ENCODE results near the gene LILRB4.

DNA sequence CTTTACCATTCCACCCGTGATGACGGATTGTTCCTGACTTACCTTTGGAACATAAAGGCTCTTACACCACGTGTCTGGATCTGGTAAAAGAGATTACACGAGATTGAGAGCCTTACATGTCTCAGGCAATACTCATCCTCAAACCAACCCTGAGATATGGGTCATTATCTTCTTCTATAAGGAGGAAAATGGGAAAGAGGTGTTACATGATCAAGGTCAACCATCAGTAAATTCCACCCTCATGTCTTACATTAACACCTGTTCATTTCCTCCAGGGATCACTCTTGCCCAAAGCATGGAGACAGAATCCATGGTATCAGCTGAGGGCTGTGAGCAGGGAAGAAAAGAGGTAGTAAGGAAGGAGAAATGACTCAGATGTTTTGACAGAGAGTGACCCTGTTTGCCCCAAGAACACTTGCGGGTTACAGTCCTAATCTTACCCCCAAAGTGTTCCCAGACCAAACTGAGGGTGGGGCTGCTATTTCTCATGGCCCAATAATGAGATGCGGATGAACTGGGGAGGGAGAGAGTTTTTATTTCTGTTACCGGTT lies 19.6 kb downstream of the LILRB4 start:
- TF ChIP-seq EZH2 (IDR thresholded peaks at IDR 0.05; ENCODE audit: insufficient read depth, poor library complexity, severe bottlenecking) (no peak), EZH2phosphoT487 (IDR thresholded peaks at IDR 0.05; ENCODE audit: insufficient read depth, low read depth) (no peak)
